Progenitor cell of endocrine pancreas (in vitro differentiated cells): ENCODE measurements around the gene CRIP3. TPM values are rescaled to one million over a fixed set of nuclear protein-coding genes. Genes with fewer than 3 reads are reported as not detected.

Experiments
- DNase-seq: peaks from one replicate; pipeline ENCODE4 v3.0.0; 2021; ENCODE audit warnings: low spot score; ENCODE audit not compliant: unreplicated experiment
- H3K27ac Mint-ChIP-seq: 2 replicates; pipeline ENCODE4 v1.8.0; 2021; ENCODE audit warnings: mild to moderate bottlenecking, moderate library complexity, mixed read lengths
- H3K27me3 Mint-ChIP-seq: 2 replicates; pipeline ENCODE4 v1.8.0; 2021; ENCODE audit warnings: mixed read lengths
- H3K36me3 Mint-ChIP-seq: 2 replicates; pipeline ENCODE4 v1.8.0; 2022; ENCODE audit warnings: mixed read lengths; ENCODE audit not compliant: insufficient read depth
- H3K4me1 Mint-ChIP-seq: 2 replicates; pipeline ENCODE4 v1.8.0; 2021; ENCODE audit warnings: low read depth, mixed read lengths
- H3K4me3 Mint-ChIP-seq: 2 replicates; pipeline ENCODE4 v1.8.0; 2021; ENCODE audit warnings: low read depth, mild to moderate bottlenecking, moderate library complexity, mixed read lengths
- H3K9me3 Mint-ChIP-seq: 2 replicates; pipeline ENCODE4 v1.8.0; 2021; ENCODE audit warnings: low read depth, mixed read lengths
- total RNA-seq: library from RNA; stranded (reverse); gene quantifications from 2 replicates; pipeline ENCODE4 v1.2.1, GENCODE V29; 2021
- TF ChIP-seq, protein P1 (sequence below): fragments of 200-600 bp; sonication (generic); IDR thresholded peaks from one replicate; pipeline ENCODE4 v1.5.0; 2021; ENCODE audit warnings: antibody characterized with exemption, mild to moderate bottlenecking; ENCODE audit not compliant: unreplicated experiment

Gene CRIP3
- total RNA-seq, 1 donor from 2014 or later = 2.3 TPM

DNA sequence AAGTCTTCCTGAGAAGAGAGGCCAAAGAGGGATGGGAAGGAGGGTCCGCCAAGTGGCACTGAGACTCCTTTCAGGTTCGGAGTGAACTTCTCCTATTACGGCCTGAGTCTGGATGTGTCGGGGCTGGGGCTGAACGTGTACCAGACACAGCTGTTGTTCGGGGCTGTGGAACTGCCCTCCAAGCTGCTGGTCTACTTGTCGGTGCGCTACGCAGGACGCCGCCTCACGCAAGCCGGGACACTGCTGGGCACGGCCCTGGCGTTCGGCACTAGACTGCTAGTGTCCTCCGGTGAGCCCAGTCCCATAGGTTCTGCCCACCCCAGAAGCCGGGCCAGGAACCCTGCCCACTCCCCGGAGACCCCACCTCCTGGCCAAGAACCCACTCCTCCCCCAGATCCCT lies 6.5 kb downstream of the CRIP3 start:
- H3K27ac Mint-ChIP-seq = no peak overlapping the region
- TF ChIP-seq, protein P1, sequence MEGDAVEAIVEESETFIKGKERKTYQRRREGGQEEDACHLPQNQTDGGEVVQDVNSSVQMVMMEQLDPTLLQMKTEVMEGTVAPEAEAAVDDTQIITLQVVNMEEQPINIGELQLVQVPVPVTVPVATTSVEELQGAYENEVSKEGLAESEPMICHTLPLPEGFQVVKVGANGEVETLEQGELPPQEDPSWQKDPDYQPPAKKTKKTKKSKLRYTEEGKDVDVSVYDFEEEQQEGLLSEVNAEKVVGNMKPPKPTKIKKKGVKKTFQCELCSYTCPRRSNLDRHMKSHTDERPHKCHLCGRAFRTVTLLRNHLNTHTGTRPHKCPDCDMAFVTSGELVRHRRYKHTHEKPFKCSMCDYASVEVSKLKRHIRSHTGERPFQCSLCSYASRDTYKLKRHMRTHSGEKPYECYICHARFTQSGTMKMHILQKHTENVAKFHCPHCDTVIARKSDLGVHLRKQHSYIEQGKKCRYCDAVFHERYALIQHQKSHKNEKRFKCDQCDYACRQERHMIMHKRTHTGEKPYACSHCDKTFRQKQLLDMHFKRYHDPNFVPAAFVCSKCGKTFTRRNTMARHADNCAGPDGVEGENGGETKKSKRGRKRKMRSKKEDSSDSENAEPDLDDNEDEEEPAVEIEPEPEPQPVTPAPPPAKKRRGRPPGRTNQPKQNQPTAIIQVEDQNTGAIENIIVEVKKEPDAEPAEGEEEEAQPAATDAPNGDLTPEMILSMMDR = no peak
- no peaks in the 10 kb centered on the region for H3K9me3 Mint-ChIP-seq
- no peak overlapping the region for H3K4me3 Mint-ChIP-seq
- no peaks in the 10 kb centered on the region for H3K36me3 Mint-ChIP-seq
- no peak for DNase-seq
- H3K4me1 Mint-ChIP-seq = no peaks in the 10 kb centered on the region
- H3K27me3 Mint-ChIP-seq = peaks cover 17% of the 10 kb centered on the region

DNA sequence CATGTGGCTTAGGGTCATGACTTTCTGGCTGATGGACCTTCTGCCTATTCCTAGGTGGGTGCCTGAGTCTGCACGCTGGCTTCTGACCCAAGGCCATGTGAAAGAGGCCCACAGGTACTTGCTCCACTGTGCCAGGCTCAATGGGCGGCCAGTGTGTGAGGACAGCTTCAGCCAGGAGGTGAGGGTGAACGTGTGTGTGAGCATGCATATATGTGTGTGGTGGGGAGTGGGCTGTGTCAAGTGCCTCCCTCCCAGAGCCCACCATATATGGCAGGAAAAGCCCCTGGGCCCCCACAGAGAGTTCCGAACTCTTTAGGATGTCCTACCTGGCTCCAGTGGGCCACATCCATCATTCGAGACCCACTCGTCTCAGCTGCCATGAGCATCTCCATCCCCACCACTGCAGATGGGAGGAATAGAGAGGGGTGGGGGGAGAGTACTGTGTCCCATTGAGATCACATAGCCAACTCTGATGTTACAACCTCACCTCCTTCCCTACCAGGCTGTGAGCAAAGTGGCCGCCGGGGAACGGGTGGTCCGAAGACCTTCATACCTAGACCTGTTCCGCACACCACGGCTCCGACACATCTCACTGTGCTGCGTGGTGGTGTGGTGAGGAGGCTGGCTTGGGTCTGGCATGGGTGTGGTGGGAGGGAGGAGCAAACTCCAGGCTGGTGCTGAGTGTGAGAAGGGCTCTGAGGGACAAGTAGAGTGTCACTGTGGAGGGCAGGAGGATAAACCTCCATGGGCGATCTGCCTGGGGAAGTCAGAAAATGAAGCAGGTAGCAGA lies 7.3 kb downstream of the CRIP3 start:
- peaks cover 19% of the 10 kb centered on the region for H3K27me3 Mint-ChIP-seq
- no peak for DNase-seq
- H3K9me3 Mint-ChIP-seq = no peaks in the 10 kb centered on the region
- H3K27ac Mint-ChIP-seq = no peak overlapping the region
- H3K36me3 Mint-ChIP-seq = no peaks in the 10 kb centered on the region
- H3K4me1 Mint-ChIP-seq = no peaks in the 10 kb centered on the region
- no peak overlapping the region for H3K4me3 Mint-ChIP-seq
- TF ChIP-seq, protein P1 = no peak

DNA sequence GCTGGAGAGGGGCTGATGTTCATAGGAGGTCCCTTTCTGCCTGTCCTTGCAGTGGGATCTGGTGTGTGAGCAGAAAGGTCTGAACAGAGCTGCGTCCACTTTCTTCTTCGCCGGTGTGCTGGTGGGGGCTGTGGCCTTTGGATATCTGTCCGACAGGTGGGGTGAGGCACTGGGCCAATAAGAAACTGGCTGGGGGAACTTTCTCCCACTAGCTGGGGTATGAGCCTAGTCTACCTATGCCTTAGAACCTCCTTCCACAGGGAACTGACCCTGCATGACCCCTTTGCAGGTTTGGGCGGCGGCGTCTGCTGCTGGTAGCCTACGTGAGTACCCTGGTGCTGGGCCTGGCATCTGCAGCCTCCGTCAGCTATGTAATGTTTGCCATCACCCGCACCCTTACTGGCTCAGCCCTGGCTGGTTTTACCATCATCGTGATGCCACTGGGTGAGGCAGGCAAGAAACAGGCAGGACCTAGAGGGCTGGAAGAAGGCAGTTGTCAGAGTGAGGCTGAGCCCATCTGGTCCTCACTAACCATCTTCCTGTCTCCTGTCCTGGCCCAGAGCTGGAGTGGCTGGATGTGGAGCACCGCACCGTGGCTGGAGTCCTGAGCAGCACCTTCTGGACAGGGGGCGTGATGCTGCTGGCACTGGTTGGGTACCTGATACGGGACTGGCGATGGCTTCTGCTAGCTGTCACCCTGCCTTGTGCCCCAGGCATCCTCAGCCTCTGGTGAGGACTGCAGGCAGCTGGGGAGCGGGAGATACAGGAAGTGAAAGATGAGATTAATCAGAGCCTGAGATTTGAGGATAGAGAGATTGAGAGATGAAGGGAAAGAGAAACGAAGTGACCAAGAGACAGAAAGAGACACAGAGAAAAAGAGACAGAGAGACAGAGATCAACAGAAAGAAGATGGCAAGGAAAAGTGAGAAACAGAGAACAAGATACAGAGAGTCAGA lies 9.0 kb downstream of the CRIP3 start:
- TF ChIP-seq, protein P1 = no peak
- no peak for DNase-seq
- H3K9me3 Mint-ChIP-seq = no peaks in the 10 kb centered on the region
- no peaks in the 10 kb centered on the region for H3K4me1 Mint-ChIP-seq
- H3K36me3 Mint-ChIP-seq = no peaks in the 10 kb centered on the region
- H3K27me3 Mint-ChIP-seq = peaks cover 19% of the 10 kb centered on the region
- no peak overlapping the region for H3K27ac Mint-ChIP-seq
- H3K4me3 Mint-ChIP-seq = no peak overlapping the region

DNA sequence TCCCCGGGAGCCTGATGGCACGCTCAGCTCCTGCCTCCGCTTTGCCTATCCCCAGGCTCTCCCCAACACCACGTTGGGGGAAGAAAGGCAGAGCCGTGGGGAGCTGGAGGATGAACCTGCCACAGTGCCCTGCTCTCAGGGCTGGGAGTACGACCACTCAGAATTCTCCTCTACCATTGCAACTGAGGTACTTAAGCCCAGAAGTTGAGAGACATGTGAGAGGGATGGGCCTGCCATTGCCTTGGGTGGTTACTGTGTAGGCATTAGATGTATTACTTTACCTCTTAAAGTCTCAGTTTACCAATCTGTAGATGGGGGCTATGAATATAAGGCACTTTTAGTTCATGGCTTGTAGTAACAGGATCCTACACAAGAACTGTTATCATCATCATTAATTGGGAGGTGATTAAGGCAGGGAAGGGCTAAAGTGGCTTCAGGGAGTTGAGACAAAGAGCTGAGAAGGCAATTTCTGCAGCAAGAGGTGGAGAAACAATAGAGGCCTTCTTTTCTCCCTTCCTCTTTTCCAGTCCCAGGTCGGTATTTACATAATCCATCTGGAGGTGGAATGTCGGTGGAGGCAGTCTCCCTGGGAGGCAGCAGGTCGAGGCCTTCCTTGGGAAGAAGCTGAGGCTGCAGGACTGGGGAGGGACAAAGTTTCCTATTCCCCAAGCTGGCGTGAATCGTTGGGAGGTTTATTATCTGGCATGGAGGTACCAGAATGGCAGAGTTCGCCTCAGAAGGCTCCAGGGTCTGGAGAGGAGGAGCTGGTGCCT lies 9.9 kb downstream of the CRIP3 start:
- Mint-ChIP-seq H3K27me3 (peaks cover 19% of the 10 kb centered on the region), H3K9me3 (no peaks in the 10 kb centered on the region), H3K36me3 (no peaks in the 10 kb centered on the region), H3K4me1 (no peaks in the 10 kb centered on the region), H3K27ac (no peak overlapping the region), H3K4me3 (no peak overlapping the region)
- TF ChIP-seq, protein P1 = no peak
- no peak for DNase-seq
